OCI-LY7 (cell line): ENCODE results near the gene ADGRL2.

Experiments used
- CTCF ChIP-seq: fragments of 200-600 bp; sonication (generic); conservative IDR thresholded peaks from 2 replicates; pipeline ENCODE4 v1.5.1; 2014; ENCODE audit warnings: mild to moderate bottlenecking, antibody characterized with exemption, low read length, moderate library complexity, mixed read lengths
- EZH2phosphoT487 ChIP-seq: fragments of 200-600 bp; sonication (generic); IDR thresholded peaks from 2 replicates; pipeline ENCODE4 v1.6.1; 2018; ENCODE audit warnings: low read depth, borderline replicate concordance, mild to moderate bottlenecking, mixed run types, antibody characterized with exemption, low read length, moderate library complexity, mixed read lengths

GRCh38 chr1:81819613-81820012, 18.9 kb downstream of the ADGRL2 start:
- no peak for TF ChIP-seq CTCF
- TF ChIP-seq EZH2phosphoT487, result no peak
